Activated T-cell treated with anti-CD3 and anti-CD28 coated beads, Interleukin-2, amount 50 U/mL, for 72 hours (primary cell): ENCODE measurements around the gene TACR2. TPM values are rescaled to one million over a fixed set of nuclear protein-coding genes. Genes with fewer than 3 reads are reported as not detected.

Source experiments
- ATAC-seq, 2 donors: fragments of 150-1000 bp; cut with Tn5 transposase; replicated peaks in 1 of 2; 2 replicates each; pipeline ENCODE4 v1.10.0; 2021; ENCODE audit warnings: moderate library complexity in 2 of 2, mild to moderate bottlenecking in 1 of 2
- DNase-seq, 2 donors: peaks; one replicate each; pipeline ENCODE4 v3.0.0; 2021 to 2022; ENCODE audit warnings: mixed read lengths in 1 of 2
- H3K27ac Mint-ChIP-seq: one replicate; pipeline ENCODE4 v1.8.0; 2022; ENCODE audit warnings: mild to moderate bottlenecking, moderate library complexity, mixed read lengths
- H3K27me3 Mint-ChIP-seq: one replicate; pipeline ENCODE4 v1.8.0; 2022; ENCODE audit warnings: low read depth, mixed read lengths
- H3K36me3 Mint-ChIP-seq, 2 donors: one replicate each; pipeline ENCODE4 v1.8.0; 2022; ENCODE audit warnings: mixed read lengths in 2 of 2, mild to moderate bottlenecking in 1 of 2; ENCODE audit not compliant: insufficient read depth in 2 of 2
- H3K4me1 Mint-ChIP-seq: one replicate; pipeline ENCODE4 v1.8.0; 2022; ENCODE audit warnings: low read depth, mixed read lengths
- H3K4me3 Mint-ChIP-seq, 2 donors: one replicate each; pipeline ENCODE4 v1.8.0; 2022; ENCODE audit warnings: mild to moderate bottlenecking in 2 of 2, mixed read lengths in 2 of 2, moderate library complexity in 2 of 2
- H3K9me3 Mint-ChIP-seq, 2 donors: one replicate each; pipeline ENCODE4 v1.8.0; 2022; ENCODE audit warnings: mixed read lengths in 2 of 2
- total RNA-seq, 2 donors: library from RNA; stranded (reverse); gene quantifications; one replicate each; pipeline ENCODE4 v1.2.3, GENCODE V29; 2022

The TACR2 gene
- total RNA-seq, 2 donors from 2014 or later, result not detected

DNA sequence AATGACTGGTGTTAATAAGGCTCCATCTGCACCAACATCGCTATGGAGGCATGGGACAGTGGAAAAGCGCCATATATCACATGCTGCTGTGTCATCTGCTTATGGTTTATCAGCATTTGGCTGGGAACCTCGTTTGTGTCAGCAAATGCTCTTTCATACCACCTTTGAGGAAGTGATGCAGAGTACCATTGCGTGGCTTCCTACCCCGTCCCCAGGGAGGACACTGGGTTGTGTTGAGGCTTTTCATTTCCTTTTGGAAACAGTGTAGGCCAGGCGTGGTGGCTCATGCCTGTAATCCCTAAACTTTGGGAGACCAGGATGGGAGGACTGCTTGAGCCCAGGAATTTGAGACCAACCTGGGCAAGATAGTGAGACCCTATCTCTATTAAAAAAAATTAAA, 6.8 kb downstream of the TACR2 start:
- peaks cover 37% of the 10 kb centered on the region for H3K4me1 Mint-ChIP-seq
- ATAC-seq (no peak), DNase-seq (peak in 1 of 2 donors; percentile 14)
- no peaks in the 10 kb centered on the region for H3K9me3 Mint-ChIP-seq
- H3K36me3 Mint-ChIP-seq, result no peaks in the 10 kb centered on the region
- no peak overlapping the region for H3K4me3 Mint-ChIP-seq
- H3K27me3 Mint-ChIP-seq, result no peaks in the 10 kb centered on the region
- H3K27ac Mint-ChIP-seq, result no peak overlapping the region

DNA sequence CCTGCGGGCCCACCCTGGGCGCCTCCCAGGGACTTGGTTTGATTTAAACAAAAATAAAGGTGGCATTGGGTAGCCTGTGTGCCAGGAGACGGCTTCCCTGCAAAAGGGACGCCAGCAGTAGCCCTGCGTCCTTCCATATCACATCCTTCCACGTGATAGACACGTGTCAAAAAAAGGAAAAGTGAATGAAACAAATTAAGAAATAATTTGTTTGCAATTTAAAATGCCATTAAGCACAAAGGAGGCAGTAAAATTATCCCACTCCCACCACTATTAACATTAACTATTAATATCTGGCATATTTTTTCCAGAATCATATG, 7.6 kb downstream of the TACR2 start:
- peaks cover 0 to 1% of the 10 kb centered on the region in 2 donors for H3K36me3 Mint-ChIP-seq
- no peaks in the 10 kb centered on the region for H3K9me3 Mint-ChIP-seq
- H3K4me1 Mint-ChIP-seq, result peaks cover 37% of the 10 kb centered on the region
- DNase-seq (no peak), ATAC-seq (no peak)
- peak overlapping the region in 1 of 2 donors; percentile 57 for H3K4me3 Mint-ChIP-seq
- no peaks in the 10 kb centered on the region for H3K27me3 Mint-ChIP-seq
- no peak overlapping the region for H3K27ac Mint-ChIP-seq

DNA sequence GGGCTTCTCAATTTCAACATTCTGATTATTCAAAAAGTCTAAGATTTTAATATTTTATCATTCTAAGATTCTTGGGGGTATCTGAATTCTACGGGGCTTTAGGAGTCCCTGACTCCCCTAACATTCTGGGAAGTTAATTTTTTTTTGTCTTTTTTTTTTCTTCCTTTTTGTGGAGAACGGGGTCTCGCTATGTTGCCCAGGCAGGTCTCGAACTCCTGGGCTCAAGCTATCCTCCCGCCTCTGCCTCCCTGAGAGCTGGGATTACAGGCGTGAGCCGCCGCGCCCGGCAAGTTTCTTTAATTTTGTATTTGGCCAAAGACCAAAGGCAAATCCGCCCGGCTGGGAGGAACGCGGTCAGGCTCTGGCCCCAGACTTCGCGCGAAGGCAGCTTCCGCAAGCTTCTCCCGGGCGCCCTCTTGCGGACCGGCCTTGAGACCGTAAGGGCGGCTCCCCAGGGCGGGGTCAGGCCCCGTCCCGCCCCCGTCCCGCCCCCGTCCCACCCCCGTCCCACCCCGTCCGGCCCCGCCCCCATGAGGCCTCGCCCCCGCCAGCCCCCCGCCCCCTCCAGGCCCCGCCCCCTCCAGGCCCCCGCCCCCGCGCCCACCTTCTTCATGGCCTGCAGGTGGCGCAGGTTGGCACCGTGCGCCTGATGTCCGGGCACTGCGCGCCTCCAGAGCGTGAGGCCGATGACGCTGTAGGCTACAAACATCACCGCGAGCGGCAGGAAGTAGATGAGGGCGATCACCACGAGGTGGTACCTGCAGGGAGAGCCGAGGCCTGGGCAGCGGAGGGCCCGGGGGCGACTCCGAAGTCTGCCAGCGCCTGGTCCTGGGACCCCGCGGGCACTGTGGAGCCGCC, 8.2 kb downstream of the TACR2 start:
- Mint-ChIP-seq H3K36me3 (peaks cover 1% of the 10 kb centered on the region in 2 donors), H3K27me3 (no peaks in the 10 kb centered on the region), H3K4me3 (peak overlapping the region; percentile 84 to 86), H3K27ac (peak overlapping the region; percentile 66), H3K4me1 (peaks cover 37% of the 10 kb centered on the region), H3K9me3 (no peaks in the 10 kb centered on the region)
- peak; percentile 93 for DNase-seq
- ATAC-seq, result peak; percentile 95

DNA sequence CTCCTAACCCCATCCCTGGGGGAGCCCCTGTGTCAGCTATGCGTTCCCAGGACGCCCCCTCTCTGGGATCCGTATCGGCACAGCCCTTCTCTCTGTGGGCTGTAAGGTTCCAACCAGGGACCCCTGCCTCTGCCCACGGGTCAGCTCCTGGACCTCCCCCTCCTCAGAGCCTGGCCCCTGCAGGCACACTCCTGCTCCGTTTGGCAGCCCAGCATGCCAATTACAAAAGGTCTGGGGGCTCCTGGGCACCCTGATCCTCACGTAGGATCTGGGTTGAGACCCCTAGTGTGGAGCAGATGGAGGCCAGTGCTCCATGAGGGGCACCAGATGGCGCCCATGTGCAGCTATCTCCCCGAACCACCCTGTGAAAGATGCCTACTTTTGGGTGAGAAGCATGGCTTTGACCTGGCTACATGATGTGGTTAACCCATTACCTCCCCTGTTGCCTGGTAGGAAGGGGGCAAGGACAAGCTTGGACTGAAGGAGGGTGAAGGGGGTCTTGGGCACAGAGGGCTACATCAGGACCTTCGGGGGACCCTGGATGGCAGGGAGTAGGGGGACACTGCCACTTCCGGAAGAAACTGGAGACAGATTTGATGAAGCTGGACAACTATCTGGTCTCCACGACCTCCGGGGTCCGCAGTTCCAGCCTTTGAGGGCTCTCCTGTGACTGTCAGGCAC, 9.0 kb downstream of the TACR2 start:
- H3K9me3 Mint-ChIP-seq, result no peaks in the 10 kb centered on the region
- H3K4me3 Mint-ChIP-seq, result peak overlapping the region; percentile 45 to 86
- ATAC-seq, result no peak
- peak overlapping the region; percentile 40 for H3K27ac Mint-ChIP-seq
- peak; percentile 33 to 42 for DNase-seq
- H3K4me1 Mint-ChIP-seq, result peaks cover 33% of the 10 kb centered on the region
- H3K36me3 Mint-ChIP-seq, result peaks cover 1% of the 10 kb centered on the region in 2 donors
- H3K27me3 Mint-ChIP-seq, result no peaks in the 10 kb centered on the region

DNA sequence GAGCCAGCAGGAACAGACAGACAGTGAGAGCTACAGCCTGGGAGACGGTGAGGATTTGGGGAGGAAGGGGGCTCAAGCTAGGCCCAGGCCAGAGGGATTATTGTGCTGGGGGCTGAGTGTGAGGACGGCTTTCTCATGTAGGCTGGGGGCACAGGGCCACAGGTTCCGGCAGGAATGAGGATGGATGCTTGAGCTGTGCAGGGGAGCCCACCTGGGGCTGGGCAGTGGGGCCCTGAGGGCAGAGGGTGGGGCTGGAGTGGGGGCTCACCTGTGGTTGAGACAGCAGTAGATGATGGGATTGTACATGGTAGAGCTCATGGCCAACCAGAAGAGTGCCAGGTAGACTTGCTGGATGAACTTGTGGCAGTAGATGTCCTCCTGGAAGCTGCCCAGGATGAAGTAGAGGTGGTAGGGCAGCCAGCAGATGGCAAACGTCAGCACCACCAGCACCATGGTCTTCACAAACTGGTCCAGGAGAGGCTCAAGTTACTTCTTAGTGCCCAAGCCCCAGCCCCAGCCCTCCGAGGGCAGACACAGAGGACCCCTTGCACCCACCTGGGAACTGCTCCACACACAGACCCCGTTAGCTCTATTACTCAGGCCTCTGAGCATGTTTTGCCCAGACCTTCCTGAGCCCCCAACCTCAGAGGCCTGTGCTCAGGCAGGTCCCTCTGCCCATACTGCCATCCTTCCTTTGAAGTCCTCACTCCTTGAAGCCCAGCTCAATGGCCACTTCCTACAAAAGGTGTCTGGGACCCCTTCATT, 9.7 kb downstream of the TACR2 start:
- no peaks in the 10 kb centered on the region for H3K9me3 Mint-ChIP-seq
- H3K36me3 Mint-ChIP-seq, result peaks cover 1 to 5% of the 10 kb centered on the region in 2 donors
- ATAC-seq (no peak), DNase-seq (no peak)
- peak overlapping the region; percentile 40 for H3K27ac Mint-ChIP-seq
- H3K4me1 Mint-ChIP-seq, result peaks cover 33% of the 10 kb centered on the region
- H3K27me3 Mint-ChIP-seq, result no peaks in the 10 kb centered on the region
- H3K4me3 Mint-ChIP-seq, result no peak overlapping the region

DNA sequence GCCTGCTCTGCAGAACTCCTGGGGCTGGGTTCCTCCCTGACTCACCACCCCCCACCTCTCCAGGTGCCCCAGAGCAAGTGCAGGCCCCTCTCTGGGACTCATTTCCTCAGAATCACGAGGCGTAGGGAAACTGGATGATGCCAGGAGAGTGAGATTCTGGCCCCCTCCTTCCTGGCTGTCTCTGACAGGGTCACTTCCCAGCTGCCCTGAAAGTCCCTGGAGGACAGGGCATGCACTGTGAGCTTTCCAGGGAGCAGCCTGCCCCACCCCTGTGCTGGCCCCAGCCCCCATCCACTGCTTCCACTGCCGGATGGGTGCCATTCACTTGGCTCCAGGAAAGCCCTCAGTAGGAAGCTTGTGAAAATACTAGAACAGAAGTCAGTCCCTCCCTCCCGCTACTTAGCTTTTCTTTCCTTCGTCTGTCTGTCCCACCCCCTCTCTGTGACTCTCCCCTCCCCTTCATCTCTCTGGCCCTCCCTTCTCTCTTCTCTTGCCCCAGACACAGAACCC, 10.4 kb downstream of the TACR2 start:
- Mint-ChIP-seq H3K4me3 (no peak overlapping the region), H3K4me1 (peaks cover 33% of the 10 kb centered on the region), H3K27ac (no peak overlapping the region), H3K27me3 (no peaks in the 10 kb centered on the region), H3K9me3 (no peaks in the 10 kb centered on the region), H3K36me3 (peaks cover 3 to 8% of the 10 kb centered on the region in 2 donors)
- DNase-seq (no peak), ATAC-seq (no peak)

DNA sequence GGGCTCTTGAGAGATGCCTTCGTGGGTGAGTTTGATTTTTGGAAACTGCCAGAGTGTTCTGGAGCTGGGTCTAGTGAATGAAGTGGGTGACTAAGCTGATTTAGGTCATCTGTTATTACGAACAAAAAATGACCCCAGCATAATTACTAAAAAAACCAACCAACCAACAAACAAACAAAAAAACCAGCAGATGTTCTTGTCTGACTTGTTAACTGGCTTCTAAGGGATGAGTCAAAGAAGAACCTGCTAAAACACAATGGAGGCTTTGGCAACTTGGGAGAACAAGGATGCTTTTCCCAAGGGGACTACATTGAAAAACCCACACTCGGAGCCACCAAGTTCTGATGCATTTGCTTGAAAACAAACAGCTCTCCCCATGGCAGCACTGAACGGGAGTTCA, 11.5 kb downstream of the TACR2 start:
- Mint-ChIP-seq H3K4me1 (peaks cover 33% of the 10 kb centered on the region), H3K9me3 (no peaks in the 10 kb centered on the region), H3K36me3 (peaks cover 3 to 13% of the 10 kb centered on the region in 2 donors), H3K4me3 (no peak overlapping the region), H3K27ac (no peak overlapping the region), H3K27me3 (no peaks in the 10 kb centered on the region)
- DNase-seq (no peak), ATAC-seq (no peak)

DNA sequence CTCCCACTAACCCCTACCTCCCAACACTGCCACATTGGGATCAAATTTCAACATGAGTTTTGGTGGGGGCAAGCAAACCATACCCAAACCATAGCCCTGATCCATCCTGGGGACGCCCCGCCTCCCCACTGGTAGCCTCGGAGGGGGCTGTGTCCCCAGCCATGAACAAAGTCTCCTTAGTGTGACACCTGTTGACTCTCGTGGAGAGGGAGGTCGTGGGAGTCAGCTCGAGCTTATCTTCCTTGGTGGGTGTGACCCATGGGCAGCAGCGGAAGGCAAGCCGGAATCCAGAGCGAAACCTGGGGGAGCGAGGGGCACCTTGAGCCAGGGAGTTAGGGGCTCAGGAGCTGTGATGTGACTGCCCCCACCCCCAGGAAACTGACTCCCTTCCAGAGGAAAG, 11.9 kb downstream of the TACR2 start:
- no peak overlapping the region for H3K4me3 Mint-ChIP-seq
- ATAC-seq (no peak), DNase-seq (no peak)
- H3K4me1 Mint-ChIP-seq, result peaks cover 30% of the 10 kb centered on the region
- no peaks in the 10 kb centered on the region for H3K27me3 Mint-ChIP-seq
- no peaks in the 10 kb centered on the region for H3K9me3 Mint-ChIP-seq
- H3K36me3 Mint-ChIP-seq, result peaks cover 5 to 13% of the 10 kb centered on the region in 2 donors
- H3K27ac Mint-ChIP-seq, result no peak overlapping the region

DNA sequence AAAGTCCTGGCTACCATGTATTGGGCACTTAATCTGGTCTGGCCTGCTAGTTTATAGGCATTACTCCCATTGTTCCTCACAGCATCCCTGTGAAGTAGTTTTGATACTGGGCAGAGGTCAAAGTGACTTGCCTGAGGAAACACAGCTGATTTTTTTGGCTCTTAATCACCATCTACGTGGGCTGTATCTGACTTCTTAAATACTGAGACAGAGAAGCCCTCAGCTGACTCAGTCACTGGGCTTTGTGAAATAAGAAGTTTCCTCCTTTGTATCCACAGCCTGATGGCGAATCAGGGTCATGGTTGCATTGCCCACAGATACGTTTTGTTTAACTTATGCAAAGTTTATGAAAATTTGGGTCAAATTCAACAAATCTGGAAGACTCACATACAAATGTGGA, 13.2 kb downstream of the TACR2 start:
- no peak for DNase-seq
- no peak for ATAC-seq
- Mint-ChIP-seq H3K4me1 (peaks cover 20% of the 10 kb centered on the region), H3K9me3 (no peaks in the 10 kb centered on the region), H3K27me3 (no peaks in the 10 kb centered on the region), H3K36me3 (peaks cover 5 to 15% of the 10 kb centered on the region in 2 donors), H3K27ac (no peak overlapping the region), H3K4me3 (no peak overlapping the region)

DNA sequence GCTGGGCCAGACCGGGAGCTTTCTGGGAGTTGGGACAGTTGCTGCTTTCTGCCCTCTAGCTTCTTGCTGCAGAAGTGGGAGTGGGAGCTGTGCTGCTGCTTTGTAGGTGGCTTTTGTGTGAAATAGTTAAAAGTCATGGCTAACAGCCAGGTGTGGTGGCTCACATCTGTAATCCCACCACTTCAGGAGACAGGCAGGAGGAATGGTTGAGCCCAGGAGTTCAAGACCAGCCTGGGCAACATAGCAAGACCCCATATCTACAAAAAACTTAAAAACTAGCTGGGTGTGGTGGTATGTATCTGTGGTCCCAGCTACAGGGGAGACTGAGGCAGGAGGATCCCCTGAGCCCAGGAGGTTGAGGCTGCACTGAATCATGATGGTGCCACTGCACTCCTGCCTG, 13.7 kb downstream of the TACR2 start:
- no peaks in the 10 kb centered on the region for H3K9me3 Mint-ChIP-seq
- ATAC-seq (no peak), DNase-seq (no peak)
- peaks cover 15% of the 10 kb centered on the region for H3K4me1 Mint-ChIP-seq
- no peak overlapping the region for H3K27ac Mint-ChIP-seq
- H3K27me3 Mint-ChIP-seq, result no peaks in the 10 kb centered on the region
- H3K4me3 Mint-ChIP-seq, result no peak overlapping the region
- peaks cover 5 to 15% of the 10 kb centered on the region in 2 donors for H3K36me3 Mint-ChIP-seq

DNA sequence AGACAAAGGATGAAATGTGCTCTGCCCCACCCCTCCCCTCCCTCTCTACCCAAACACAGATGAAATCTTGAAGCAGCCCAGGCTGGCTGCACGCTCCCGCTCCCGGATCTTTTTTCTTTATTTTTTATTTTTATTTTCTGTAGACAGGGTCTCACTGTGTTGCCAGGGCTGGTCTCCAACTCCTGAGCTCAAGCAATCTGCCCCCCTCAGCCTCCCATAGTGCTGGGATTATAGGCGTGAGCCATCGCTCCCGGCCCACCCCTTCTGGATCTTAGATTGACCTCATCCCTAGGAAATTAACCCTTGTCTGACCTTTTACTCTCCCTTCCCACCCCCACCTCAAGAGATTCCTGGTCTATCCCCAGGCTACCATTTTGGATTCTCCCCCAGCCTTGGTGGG, 14.3 kb downstream of the TACR2 start:
- Mint-ChIP-seq H3K27ac (no peak overlapping the region), H3K36me3 (peaks cover 5 to 15% of the 10 kb centered on the region in 2 donors), H3K4me3 (no peak overlapping the region), H3K27me3 (no peaks in the 10 kb centered on the region), H3K4me1 (peaks cover 10% of the 10 kb centered on the region), H3K9me3 (no peaks in the 10 kb centered on the region)
- DNase-seq (no peak), ATAC-seq (no peak)

DNA sequence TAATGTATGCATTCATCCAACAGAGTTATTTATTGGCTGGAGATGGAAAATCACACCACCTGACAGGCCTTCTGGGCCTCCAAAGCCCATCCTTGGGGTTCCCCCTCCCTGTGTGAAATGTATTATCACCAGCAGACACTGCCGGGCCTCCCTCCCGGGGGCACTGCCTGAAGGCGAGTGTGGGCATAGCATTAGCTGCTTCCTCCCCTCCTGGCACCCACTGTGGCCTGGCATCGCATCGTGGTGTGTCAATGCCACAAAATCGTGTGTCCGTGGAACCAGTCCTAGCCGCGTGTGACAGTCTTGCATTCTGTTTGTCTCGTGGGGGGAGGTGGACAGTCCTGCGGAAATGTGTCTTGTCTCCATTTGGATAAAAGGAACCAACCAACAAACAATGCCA, 15.3 kb downstream of the TACR2 start:
- Mint-ChIP-seq H3K9me3 (no peaks in the 10 kb centered on the region), H3K27ac (no peak overlapping the region), H3K4me1 (peaks cover 6% of the 10 kb centered on the region), H3K27me3 (no peaks in the 10 kb centered on the region), H3K36me3 (peaks cover 5 to 18% of the 10 kb centered on the region in 2 donors), H3K4me3 (no peak overlapping the region)
- ATAC-seq, result no peak
- DNase-seq, result no peak

DNA sequence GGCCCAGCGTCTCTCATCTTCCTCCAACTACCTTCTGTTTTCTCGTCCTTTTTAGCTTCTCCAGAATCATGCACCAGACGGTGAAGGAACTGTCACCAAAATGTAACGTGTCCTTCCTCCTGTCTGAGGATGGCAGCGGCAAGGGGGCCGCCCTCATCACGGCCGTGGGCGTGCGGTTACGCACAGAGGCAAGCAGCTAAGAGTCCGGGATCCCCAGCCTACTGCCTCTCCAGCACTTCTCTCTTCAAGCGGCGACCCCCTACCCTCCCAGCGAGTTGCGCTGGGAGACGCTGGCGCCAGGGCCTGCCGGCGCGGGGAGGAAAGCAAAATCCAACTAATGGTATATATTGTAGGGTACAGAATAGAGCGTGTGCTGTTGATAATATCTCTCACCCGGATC, 15.8 kb downstream of the TACR2 start:
- H3K27me3 Mint-ChIP-seq, result no peaks in the 10 kb centered on the region
- peaks cover under 1% of the 10 kb centered on the region for H3K4me1 Mint-ChIP-seq
- ATAC-seq, result no peak
- DNase-seq, result no peak
- no peak overlapping the region for H3K27ac Mint-ChIP-seq
- H3K9me3 Mint-ChIP-seq, result no peaks in the 10 kb centered on the region
- H3K4me3 Mint-ChIP-seq, result no peak overlapping the region
- H3K36me3 Mint-ChIP-seq, result peaks cover 5 to 18% of the 10 kb centered on the region in 2 donors
